HCT116 (cell line): ENCODE measurements around the gene SNTB2. TPM values are rescaled to one million over a fixed set of nuclear protein-coding genes. Genes with fewer than 3 reads are reported as not detected.

ENCODE experiments used
- ATAC-seq: fragments of 200-7000 bp; cut with Tn5 transposase; 2 replicates; pipeline ENCODE4 v1.9.1; 2020; ENCODE audit warnings: mild to moderate bottlenecking, moderate library complexity
- BruUV-seq: library from RNA; stranded (reverse); fragments of 400-500 nt; replicated peaks from 2 replicates; lab custom pipeline; 2021; lab: Mats Ljungman, UMichigan
- CTCF ChIA-PET: fragments of 300-600 bp; sonication (Branson Sonifier 250); formaldehyde crosslinking; loops from one replicate; lab custom pipeline; 2021; ENCODE audit warnings: antibody characterized with exemption; lab: Charles Lee
- POLR2A ChIA-PET: fragments of 300-600, 350-600 bp; sonication (Branson Sonifier 250); formaldehyde crosslinking; loops from one replicate; lab custom pipeline; 2021; ENCODE audit warnings: antibody characterized with exemption; lab: Charles Lee
- RAD21 ChIA-PET, 2 experiments: fragments of 300-600 bp; sonication (Branson Sonifier 250); formaldehyde crosslinking; loops; one replicate each; lab custom pipeline; 2023; ENCODE audit warnings: low total read pairs in 2 of 2; ENCODE audit not compliant: uncharacterized antibody in 2 of 2, unreplicated experiment in 2 of 2, low non-redundant PET in 1 of 2; lab: Charles Lee
- DNase-seq: peaks from one replicate; pipeline ENCODE4 v3.0.0-alpha.2; 2010; ENCODE audit warnings: low read depth, low spot score
- H2AFZ ChIP-seq: fragments of 200-600 bp; shearing (Covaris generic), sonication (generic); 2 replicates; pipeline ENCODE4 v1.6.1; 2017; ENCODE audit warnings: low read depth, mixed run types, mixed read lengths, antibody characterized with exemption, low read length; ENCODE audit not compliant: poor library complexity, severe bottlenecking
- H3K27ac ChIP-seq: 2 replicates; pipeline ENCODE4 v1.5.1; 2012; ENCODE audit warnings: low read depth, low read length
- H3K27me3 ChIP-seq: fragments of 200-600 bp; sonication (generic); 2 replicates; pipeline ENCODE4 v1.6.1; 2016; ENCODE audit warnings: mixed run types, low read length, mixed read lengths; ENCODE audit not compliant: insufficient read depth
- H3K36me3 ChIP-seq, 2 experiments: fragments of 200-500 bp in 1 of 2; fragments of 200-600 bp in 1 of 2; sonication (Bioruptor generic) in 1 of 2; sonication (generic) in 1 of 2; 2 replicates each; pipeline versions ENCODE4 v1.5.1 to v1.6.1; 2014 to 2016; ENCODE audit warnings: low read length in 2 of 2, inconsistent platforms in 1 of 2, mixed read lengths in 1 of 2, mixed run types in 1 of 2; ENCODE audit not compliant: insufficient read depth in 2 of 2, control insufficient read depth in 1 of 2
- H3K4me1 ChIP-seq, 2 experiments: fragments of 200-600 bp in 1 of 2; sonication (generic) in 1 of 2; 2 replicates each; pipeline versions ENCODE4 v1.5.1 to v1.6.1; 2012 to 2017; ENCODE audit warnings: low read length in 2 of 2, inconsistent platforms in 1 of 2, mild to moderate bottlenecking in 1 of 2, mixed read lengths in 1 of 2, mixed run types in 1 of 2, moderate library complexity in 1 of 2; ENCODE audit not compliant: insufficient read depth in 2 of 2, control insufficient read depth in 1 of 2
- H3K4me2 ChIP-seq: fragments of 200-600 bp; sonication (generic); 2 replicates; pipeline ENCODE4 v1.6.1; 2017; ENCODE audit warnings: mixed run types, low read length, mixed read lengths
- H3K4me3 ChIP-seq, 2 experiments: fragments of 200-600 bp in 1 of 2; sonication (generic) in 1 of 2; replicated peaks in 1 of 2; 2 replicates each; pipeline ENCODE4 v1.5.1; 2011 to 2016; ENCODE audit warnings: low read length in 2 of 2, control low read depth in 1 of 2, low read depth in 1 of 2, mild to moderate bottlenecking in 1 of 2, mixed read lengths in 1 of 2, mixed run types in 1 of 2
- H3K79me2 ChIP-seq: fragments of 200-600 bp; sonication (generic); 2 replicates; pipeline ENCODE4 v1.6.1; 2017; ENCODE audit warnings: mild to moderate bottlenecking, mixed run types, low read length, moderate library complexity, mixed read lengths; ENCODE audit not compliant: insufficient read depth
- H3K9ac ChIP-seq: fragments of 200-600 bp; sonication (generic); 2 replicates; pipeline ENCODE4 v1.6.1; 2016; ENCODE audit warnings: low read length, mixed read lengths
- H3K9me2 ChIP-seq: fragments of 200-600 bp; sonication (generic), shearing (Covaris generic); 2 replicates; pipeline ENCODE4 v1.6.1; 2017; ENCODE audit warnings: mixed run types, mild to moderate bottlenecking, moderate library complexity; ENCODE audit not compliant: insufficient read depth
- H3K9me3 ChIP-seq, 2 experiments: fragments of 200-500 bp in 1 of 2; fragments of 200-600 bp in 1 of 2; sonication (Bioruptor generic) in 1 of 2; sonication (generic) in 1 of 2; 2 replicates each; pipeline ENCODE4 v1.6.1; 2014 to 2017; ENCODE audit warnings: low read length in 2 of 2, mixed read lengths in 2 of 2, inconsistent platforms in 1 of 2, low read depth in 1 of 2, mild to moderate bottlenecking in 1 of 2, mixed run types in 1 of 2, moderate library complexity in 1 of 2; ENCODE audit not compliant: control insufficient read depth in 1 of 2, insufficient read depth in 1 of 2
- H4K20me1 ChIP-seq: fragments of 200-600 bp; sonication (generic), shearing (Covaris generic); 2 replicates; pipeline ENCODE4 v1.6.1; 2017; ENCODE audit warnings: mixed run types, mild to moderate bottlenecking, moderate library complexity; ENCODE audit not compliant: insufficient read depth
- ATF3 ChIP-seq: IDR thresholded peaks from 2 replicates; pipeline ENCODE4 v1.6.1; 2012
- CBX3 ChIP-seq: IDR thresholded peaks from 2 replicates; pipeline ENCODE4 v1.6.1; 2012; ENCODE audit warnings: low read depth
- CEBPB ChIP-seq: IDR thresholded peaks from 2 replicates; pipeline ENCODE4 v1.6.1; 2012; ENCODE audit warnings: low read depth
- CTCF ChIP-seq, 3 experiments: fragments of 200-600 bp in 1 of 3; sonication (generic) in 1 of 3; IDR thresholded peaks in 2 of 3; conservative IDR thresholded peaks in 1 of 3; 2 replicates each; pipeline ENCODE4 v1.5.1; 2012 to 2017; ENCODE audit warnings: low read depth in 2 of 3, low read length in 2 of 3, antibody characterized with exemption in 1 of 3, borderline replicate concordance in 1 of 3, control low read depth in 1 of 3, mild to moderate bottlenecking in 1 of 3, mixed read lengths in 1 of 3, mixed run types in 1 of 3, moderate library complexity in 1 of 3; ENCODE audit not compliant: insufficient read depth in 1 of 3
- EGR1 ChIP-seq: IDR thresholded peaks from 2 replicates; pipeline ENCODE4 v1.6.1; 2012; ENCODE audit warnings: low read depth
- ELF1 ChIP-seq: IDR thresholded peaks from 2 replicates; pipeline ENCODE4 v1.6.1; 2012; ENCODE audit warnings: low read depth, borderline replicate concordance
- EZH2 ChIP-seq: fragments of 200-600 bp; sonication (generic); IDR thresholded peaks from 2 replicates; pipeline ENCODE4 v1.6.1; 2017; ENCODE audit warnings: antibody characterized with exemption, mixed run types
- EZH2phosphoT487 ChIP-seq: fragments of 200-600 bp; IDR thresholded peaks from 2 replicates; pipeline ENCODE4 v1.6.1; 2018; ENCODE audit warnings: antibody characterized with exemption, borderline replicate concordance
- JUND ChIP-seq: IDR thresholded peaks from 2 replicates; pipeline ENCODE4 v1.6.1; 2012
- MAX ChIP-seq: IDR thresholded peaks from 2 replicates; pipeline ENCODE4 v1.6.1; 2012
- POLR2AphosphoS5 ChIP-seq: IDR thresholded peaks from 2 replicates; pipeline ENCODE4 v1.6.1; 2011; ENCODE audit warnings: mild to moderate bottlenecking, low read depth, low read length, moderate library complexity
- RAD21 ChIP-seq: IDR thresholded peaks from 2 replicates; pipeline ENCODE4 v1.6.1; 2012; ENCODE audit warnings: low read depth, mild to moderate bottlenecking
- SP1 ChIP-seq: IDR thresholded peaks from 2 replicates; pipeline ENCODE4 v1.6.1; 2012; ENCODE audit warnings: low read depth
- TCF7L2 ChIP-seq: IDR thresholded peaks from 2 replicates; pipeline ENCODE4 v1.7.0; 2011; ENCODE audit warnings: borderline replicate concordance, inconsistent platforms; ENCODE audit not compliant: insufficient read depth, insufficient read length; ENCODE audit errors: extremely low read depth
- ZBTB33 ChIP-seq: IDR thresholded peaks from 2 replicates; pipeline ENCODE4 v1.6.1; 2011; ENCODE audit warnings: mild to moderate bottlenecking, low read length, moderate library complexity; ENCODE audit not compliant: insufficient replicate concordance; ENCODE audit errors: extremely low read depth
- ZFX ChIP-seq: fragments of 450-650 bp; IDR thresholded peaks from 2 replicates; pipeline ENCODE4 v1.6.1; 2017
- ZNF274 ChIP-seq: fragments of 200-500 bp; sonication (Bioruptor generic); IDR thresholded peaks from 2 replicates; pipeline ENCODE4 v1.6.1; 2014; ENCODE audit warnings: mild to moderate bottlenecking, low read depth, low read length, inconsistent platforms
- intact Hi-C: fragments of 100-400 bp; cut with micrococcal nuclease; formaldehyde crosslinking; loops from 2 replicates; pipeline ENCODE4 v1.10.0; 2022
- total RNA-seq: library from RNA; stranded (reverse); gene quantifications from one replicate; pipeline ENCODE4 v1.2.1, GENCODE V29; 2021; ENCODE audit not compliant: unreplicated experiment

SNTB2 gene
- total RNA-seq, 1 experiment from 2014 or later, result 38.1 TPM

GRCh38 chr16:69165584-69165983, 21.4 kb upstream of the SNTB2 start:
- Histone ChIP-seq H3K4me3 (no peak overlapping the region), H3K4me2 (no peak overlapping the region), H3K79me2 (peaks cover 22% of the 10 kb centered on the region; the same call in 1 of the 2 replicates), H3K9me3 (no peaks in the 10 kb centered on the region), H3K4me1 (peaks cover 0 to 14% of the 10 kb centered on the region in 2 experiments; a peak in 1 of 4 replicates), H3K9ac (no peak overlapping the region), H3K27ac (no peak overlapping the region), H3K36me3 (peaks cover 55 to 80% of the 10 kb centered on the region in 2 experiments), H2AFZ (no peak overlapping the region), H4K20me1 (no peaks in the 10 kb centered on the region), H3K27me3 (no peaks in the 10 kb centered on the region), H3K9me2 (no peaks in the 10 kb centered on the region)
- intact Hi-C loops, result no loop called here
- RAD21 ChIA-PET, result no interaction called here
- no TSS peak for BruUV-seq
- no peak for DNase-seq
- ATAC-seq, result no peak
- POLR2A ChIA-PET, result no interaction called here
- no peak for TF ChIP-seq ZFX
- TF ChIP-seq EZH2, result no peak
- TF ChIP-seq POLR2AphosphoS5, result no peak
- CTCF ChIA-PET, result no interaction called here

- no peaks in the 10 kb centered on the region for H3K9me3 ChIP-seq
- no peak for ATAC-seq
- ChIA-PET CTCF (no interaction called here), RAD21 (no interaction called here), POLR2A (no interaction called here)
- no peak overlapping the region for H2AFZ ChIP-seq
- H3K36me3 ChIP-seq, result peaks cover 49 to 77% of the 10 kb centered on the region in 2 experiments
- H3K4me2 ChIP-seq, result no peak overlapping the region
- TF ChIP-seq ZFX, result no peak
- TF ChIP-seq TCF7L2, result no peak
- TF ChIP-seq MAX, result no peak
- TF ChIP-seq EGR1, result no peak
- no peak for TF ChIP-seq ELF1
- TF ChIP-seq CBX3, result no peak
- no peak for TF ChIP-seq EZH2
- no peak for TF ChIP-seq ATF3
- TF ChIP-seq POLR2AphosphoS5, result no peak
- TF ChIP-seq CEBPB, result no peak
- TF ChIP-seq RAD21, result no peak
- no peak for TF ChIP-seq JUND
- TF ChIP-seq SP1, result no peak
- TF ChIP-seq EZH2phosphoT487, result no peak
- no peak for TF ChIP-seq ZNF274
- TF ChIP-seq CTCF (IDR thresholded peaks at IDR 0.05 in 2 of 3, conservative IDR thresholded peaks at IDR 0.05 in 1 of 3; ENCODE audit: borderline replicate concordance in 1 of 3, insufficient read depth in 1 of 3, low read depth in 2 of 3, low read length in 2 of 3), result no peak
- TF ChIP-seq ZBTB33, result no peak
- no peak overlapping the region for H3K27ac ChIP-seq
- peaks cover 22% of the 10 kb centered on the region; the same call in 1 of the 2 replicates for H3K79me2 ChIP-seq
- DNase-seq, result no peak
- no peaks in the 10 kb centered on the region for H4K20me1 ChIP-seq
- peaks cover 0 to 14% of the 10 kb centered on the region in 2 experiments; a peak in 1 of 4 replicates for H3K4me1 ChIP-seq
- intact Hi-C loops, result no loop called here
- no peaks in the 10 kb centered on the region for H3K9me2 ChIP-seq
- no TSS peak for BruUV-seq
- no peak overlapping the region for H3K4me3 ChIP-seq
- no peak overlapping the region for H3K9ac ChIP-seq
- no peaks in the 10 kb centered on the region for H3K27me3 ChIP-seq
Observed at GRCh38 chr16:69166221-69166833, 20.6 kb upstream of the SNTB2 start.
